NCI-H2227 (cell line): Measurements from ENCODE around the gene TNFRSF4.

Experiments
- DNase-seq: peaks from one replicate; lab custom pipeline; 2025; ENCODE audit not compliant: unreplicated experiment; lab: John Stamatoyannopoulos, UW

The TNFRSF4 gene

DNA sequence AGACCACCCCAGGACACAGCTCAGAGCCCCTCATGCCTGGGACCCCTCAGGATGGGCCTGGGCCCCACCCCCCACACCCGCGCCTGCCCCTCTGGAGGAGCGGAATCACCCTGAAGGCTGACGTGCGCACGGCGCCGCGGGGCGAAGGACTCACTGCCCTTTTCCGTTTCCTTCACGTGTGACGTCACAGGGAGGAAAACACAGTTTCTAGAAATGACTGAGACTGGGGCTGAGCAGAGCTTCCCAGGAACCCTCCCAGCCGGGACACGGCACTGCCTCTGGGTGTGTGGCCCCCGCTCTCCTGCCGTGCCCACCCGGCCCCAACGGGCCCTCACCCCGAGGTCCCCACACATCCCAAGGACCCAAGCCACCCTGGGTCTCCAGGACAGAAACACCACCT lies 5.4 kb upstream of the TNFRSF4 start:
- DNase-seq = no peak

DNA sequence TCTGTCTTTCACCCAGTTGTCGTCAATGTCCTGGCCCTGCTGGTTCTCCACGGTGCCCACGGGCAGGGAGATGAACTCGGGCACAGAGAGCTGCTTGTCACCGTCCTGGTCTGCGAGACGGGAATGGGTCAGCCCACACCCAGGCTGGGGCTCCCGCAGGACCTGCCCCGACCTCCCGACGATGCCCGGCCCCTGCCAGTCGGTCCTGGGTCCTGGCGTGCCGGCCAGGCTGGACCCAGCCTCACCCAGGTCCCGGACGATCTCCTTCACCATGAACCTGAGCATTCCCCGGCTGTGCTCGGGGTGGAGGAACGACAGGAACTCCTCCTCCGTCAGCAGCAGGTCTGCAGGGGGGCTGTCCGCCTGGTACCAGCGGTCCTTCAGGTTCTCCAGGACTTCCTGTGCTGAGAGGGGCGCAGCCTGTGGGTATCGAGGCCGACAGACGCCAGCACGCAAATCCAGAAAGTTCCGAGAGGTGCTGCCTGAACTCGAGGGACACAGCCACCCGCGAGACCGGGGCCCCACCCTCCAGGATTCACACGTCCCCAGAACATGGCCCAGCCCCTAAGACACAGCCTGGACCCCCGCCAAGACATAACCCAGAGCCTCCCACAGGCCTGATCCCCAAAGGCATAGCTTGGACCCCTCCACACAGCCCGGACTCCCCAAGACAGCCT lies 4.7 kb upstream of the TNFRSF4 start:
- DNase-seq = no peak

DNA sequence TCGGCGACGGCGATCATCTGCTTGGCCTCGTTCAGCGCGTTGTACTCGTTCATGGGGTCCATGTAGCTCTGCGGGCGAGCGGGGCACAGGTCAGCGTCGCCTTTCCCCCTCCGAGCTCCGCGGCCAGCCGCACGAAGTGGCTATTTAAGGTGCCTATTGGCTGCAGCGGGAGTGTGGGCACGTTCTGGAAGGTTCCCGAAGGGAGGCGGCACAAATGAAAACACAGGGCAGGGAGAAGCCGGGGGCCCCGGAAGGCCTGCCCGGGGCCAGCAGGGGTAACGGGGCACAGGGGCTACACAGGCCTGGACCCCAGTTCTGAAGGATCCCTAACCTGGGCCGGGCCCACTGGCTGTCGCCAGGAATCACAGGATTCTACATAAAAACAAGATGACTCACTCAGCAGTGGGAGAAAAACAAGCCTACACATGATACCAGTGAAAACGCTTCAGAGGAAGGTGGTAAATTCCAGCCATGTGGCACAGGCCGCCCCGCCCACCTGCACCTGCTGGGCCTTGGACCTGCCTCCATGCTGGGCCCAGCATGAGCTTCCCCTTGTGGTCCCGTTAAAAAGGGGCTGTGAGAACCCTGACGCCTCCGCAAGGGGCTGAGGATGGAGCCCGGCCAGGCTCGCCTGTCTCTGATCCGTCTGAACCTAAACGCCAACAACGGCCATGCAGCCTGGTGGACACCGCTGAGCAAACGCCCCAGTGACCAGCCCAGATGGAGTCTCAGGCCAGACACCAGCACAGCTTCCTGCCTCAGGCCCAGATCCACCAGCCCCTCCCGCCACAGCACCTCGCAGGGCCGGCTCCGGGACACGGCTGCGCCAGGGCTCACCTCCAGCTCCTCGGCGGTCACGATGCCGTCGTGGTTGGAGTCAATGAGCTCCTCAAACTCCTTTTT lies 3.9 kb upstream of the TNFRSF4 start:
- DNase-seq = no peak

DNA sequence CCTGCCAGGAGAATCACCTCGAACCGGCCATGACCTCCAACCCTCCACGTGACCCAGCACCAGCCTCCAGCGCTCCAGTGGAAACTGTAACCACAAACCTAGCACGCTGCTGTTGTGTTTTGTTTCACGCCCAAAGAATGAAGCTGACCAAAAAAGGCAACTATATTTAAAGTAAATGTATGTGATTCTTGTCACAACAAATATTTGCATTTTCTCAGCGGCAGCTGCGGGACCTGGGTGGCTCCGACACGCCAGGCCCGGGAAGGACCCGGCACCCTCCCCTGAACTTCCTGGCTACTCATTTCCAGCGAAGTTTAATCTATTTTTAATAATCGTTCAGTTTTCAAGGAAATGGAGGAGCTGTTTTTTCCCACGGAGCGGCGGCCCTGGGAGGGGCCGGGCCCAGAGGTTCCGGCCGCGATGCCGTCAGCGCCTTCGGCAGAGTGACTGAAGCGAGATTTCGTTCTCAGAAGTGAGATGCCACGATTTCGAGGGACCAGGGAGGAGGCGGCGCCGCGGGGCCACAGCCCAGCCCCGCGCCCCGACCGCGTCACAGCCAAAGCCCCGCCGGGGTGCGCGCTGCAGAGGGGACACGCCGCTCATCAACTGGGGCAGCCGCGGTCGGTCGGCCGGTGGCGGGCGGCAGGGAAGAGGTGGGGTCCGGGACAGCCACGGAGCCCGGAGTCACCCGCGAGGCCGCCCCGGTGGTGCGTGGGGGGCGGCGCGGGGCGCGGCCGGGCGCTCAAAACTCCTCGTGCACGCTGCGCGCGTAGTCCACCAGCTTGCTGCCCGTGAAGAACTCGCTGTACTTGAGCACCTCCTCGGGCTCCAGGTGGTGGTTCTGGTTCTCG lies 3.0 kb upstream of the TNFRSF4 start:
- DNase-seq = no peak

DNA sequence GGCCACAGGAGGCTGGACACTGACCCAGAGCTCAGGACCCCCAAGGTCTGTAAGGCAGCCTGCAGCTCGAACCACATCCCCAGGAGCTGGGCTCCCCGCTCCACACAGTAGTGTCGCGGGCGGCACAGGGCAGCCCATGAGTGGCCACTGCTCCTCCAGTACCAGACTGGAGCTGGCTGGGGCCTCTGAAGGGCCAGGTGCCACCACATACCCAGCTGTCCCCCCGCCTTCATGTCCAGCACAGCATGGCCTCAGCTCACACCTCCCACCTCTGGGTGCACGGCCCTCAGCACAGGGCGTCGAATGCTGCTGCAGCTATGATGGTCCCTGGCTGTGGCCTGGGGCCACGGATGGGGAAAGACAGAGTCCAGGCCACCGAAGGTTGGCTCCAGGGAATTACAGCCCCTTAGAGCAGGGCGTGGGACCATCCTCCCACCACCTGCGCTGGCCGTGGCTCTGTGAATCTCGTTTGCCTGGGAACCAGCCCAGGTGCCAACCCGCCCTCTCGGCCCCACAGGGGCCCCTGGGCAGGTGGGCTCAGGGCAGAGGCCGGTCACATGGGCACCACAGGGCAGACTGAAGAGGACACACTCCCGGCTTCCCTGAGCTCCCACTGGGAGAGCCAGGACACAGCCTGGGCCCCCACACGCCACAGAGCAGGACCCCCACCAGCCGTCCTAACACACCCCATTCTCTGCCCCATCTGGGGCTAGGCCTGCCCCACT lies 2.1 kb upstream of the TNFRSF4 start:
- DNase-seq = no peak

DNA sequence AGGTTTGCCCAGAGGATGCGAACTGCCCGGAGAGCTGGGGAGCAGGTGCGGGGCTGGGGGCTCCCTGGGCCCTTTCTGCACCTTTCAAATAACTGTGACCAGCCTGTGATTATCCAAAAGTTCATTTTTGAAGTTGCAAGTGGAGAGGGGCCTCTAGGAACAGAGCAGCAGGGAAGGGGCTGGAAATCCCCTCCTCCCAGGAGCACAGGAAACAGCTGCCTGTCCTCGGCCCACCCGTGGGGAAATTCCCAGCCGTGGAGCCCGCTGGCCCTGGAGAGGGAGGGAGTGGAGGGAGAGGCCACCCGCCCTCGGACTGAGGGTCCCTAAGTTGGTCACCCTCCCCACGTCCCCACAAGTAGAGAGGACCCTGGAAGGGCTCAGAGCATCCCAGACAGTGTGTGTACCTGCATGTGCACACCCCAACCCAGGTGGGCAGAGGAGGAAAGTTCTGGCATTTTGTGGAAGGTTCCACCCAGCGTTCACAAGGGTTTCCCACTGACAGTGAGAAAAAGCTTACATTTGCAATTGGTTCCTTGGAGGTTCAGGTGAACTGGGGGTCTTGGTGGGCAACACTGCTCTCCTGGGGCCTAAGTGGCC lies 1.2 kb upstream of the TNFRSF4 start:
- no peak for DNase-seq

DNA sequence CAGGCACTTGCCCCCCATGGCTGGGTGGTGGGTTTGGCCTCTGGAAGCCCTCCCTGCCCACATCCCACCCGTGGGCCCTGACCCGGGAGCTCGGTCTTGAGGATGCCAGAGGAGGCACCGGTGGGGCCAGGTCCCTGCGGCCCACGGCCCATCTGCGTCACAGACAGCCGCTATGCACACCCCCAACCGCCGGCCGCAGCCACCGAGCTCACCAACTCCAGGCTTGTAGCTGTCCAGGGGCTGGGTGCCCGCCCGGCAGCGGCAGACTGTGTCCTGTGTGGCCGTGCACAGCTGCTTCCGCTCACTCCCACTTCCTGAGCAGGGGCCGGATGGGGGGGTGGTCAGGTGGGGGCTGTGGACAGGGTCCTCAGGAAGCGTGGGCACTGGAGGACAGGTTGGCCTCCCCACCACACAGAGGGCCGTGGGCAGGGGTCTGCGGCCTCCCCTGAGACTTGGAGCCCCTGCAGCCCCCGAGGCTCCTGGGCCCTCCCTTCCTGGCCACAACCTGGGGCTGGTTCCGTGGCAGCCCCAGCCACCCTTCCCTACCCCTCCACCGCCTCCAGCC lies 1.1 kb downstream of the TNFRSF4 start:
- DNase-seq = no peak

DNA sequence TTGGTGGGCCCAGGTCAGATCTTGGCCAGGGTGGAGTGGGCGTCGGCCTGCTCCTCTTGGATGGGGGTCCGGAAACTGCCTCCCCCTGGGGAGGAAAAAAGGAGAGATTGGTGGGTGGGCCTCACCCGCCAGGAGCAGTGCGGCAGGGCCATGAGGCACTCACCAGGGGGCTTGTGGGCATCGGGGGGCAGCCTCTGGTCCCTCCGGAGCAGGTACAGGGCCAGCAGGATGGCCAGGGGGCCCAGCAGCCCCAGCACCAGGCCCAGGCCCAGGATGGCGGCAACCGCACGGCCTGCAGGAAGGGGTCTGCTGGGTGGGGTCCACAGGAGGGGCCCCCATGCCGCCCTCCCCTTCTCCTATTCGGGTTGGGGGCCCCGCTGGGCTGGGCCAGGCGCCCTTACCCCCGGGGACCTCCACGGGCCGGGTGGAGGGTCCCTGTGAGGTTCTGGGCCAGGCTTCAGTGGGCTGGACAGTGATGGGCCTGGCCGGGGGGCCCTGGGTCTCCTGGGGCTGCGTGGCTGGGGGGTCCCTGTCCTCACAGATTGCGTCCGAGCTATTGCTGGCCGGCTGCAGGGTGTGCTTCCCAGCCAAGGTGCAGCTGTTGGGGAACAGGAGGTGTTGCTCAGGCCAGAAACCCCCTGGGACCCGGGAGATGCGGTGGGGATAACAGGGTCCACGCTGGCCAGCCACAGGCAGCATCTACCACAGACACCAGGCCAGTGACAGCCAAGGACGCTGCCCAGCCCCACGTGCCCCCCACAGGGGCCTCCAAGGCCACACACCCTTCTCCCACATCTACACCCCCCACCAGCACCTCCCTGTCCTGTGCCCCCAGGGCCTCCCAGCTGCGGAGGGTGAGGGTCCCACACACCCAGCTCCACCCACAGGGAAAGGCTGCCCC lies 2.2 kb downstream of the TNFRSF4 start:
- no peak for DNase-seq

DNA sequence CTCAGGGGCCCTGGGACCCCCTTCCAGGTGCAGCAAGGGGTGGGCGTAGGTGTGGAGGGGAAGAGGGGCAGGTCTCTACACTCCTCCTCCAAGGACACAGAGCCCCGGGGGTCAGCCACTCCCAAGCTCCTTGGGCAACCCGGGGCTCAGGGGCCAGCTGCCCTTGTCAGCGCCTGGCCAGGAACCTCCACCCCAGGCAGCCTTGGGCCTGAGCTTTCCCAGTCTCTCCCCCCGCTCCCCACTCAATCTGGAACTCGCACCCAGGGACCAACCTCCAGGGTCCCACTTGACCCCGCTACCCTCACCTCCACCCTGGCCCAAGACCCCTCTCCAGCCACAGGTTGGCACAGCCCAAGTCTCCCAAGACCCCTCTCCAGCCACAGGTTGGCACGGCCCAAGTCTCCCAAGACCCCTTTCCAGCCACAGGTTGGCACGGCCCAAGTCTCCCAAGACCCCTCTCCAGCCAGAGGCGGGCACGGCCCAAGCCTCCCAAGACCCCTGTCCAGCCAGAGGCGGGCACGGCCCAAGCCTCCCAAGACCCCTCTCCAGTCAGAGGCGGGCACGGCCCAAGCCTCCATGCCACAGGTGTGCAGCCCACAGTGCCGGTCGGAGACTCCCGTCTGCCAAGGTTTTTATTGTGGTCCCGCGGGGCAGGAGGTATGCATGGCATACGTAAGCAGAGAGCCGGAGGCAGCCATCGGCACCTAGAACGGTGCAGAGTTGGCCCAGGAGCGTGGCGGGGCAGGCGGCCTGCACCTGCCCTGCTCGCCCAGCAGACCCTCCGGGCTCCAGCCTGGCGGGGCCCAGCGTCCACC lies 3.0 kb downstream of the TNFRSF4 start:
- DNase-seq = no peak

DNA sequence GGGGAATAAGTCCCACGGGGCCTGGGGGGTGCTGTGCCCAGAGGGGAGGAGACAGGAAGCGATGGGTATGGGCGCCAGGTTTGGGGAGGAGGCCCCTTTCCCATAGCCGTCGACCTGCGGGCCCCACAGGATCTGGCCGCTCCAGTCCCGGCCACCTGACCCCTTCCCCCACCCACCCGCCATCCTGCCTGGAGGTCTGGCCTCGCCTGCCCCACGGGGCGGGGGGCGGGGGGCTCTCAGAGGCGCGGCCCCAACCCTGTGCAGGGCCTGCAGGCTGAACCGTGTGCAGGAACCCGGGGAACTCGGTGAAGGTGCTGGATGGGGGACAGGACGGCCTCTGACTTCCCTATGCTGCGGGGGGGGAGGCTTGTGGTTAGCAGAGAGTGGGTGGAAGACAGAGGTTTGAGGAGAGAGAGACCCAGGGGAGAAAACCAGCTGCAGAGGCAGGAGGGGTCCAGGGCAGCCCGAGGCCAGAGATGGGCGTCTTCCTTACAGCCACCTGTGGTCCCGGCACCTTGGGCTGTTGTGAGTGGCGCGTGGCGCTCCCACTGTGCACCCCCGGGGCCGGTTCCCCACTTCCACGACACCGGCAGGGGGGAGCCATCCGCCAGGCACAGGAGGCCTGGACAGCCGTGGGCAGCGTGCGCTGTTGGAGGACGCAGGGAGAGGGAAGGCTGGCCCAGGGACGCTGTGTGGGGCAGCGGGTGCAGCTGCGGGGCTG lies 5.1 kb downstream of the TNFRSF4 start:
- no peak for DNase-seq

DNA sequence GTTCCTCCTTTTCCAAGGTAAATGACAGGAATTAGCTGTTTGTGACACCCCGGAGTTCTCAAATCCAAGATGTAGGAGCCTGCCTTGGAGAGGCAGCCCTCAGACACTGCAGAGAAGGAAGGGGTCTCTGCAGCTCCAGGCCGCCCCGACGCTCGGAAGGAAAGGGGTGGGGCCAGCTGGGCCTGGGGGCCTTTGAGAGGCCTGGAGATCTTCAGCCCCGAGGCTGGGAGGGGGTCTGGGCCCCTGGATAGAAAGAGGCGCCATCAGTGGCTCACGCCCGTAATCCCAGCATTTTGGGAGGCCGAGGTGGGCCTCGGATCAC lies 6.4 kb downstream of the TNFRSF4 start:
- DNase-seq = no peak

DNA sequence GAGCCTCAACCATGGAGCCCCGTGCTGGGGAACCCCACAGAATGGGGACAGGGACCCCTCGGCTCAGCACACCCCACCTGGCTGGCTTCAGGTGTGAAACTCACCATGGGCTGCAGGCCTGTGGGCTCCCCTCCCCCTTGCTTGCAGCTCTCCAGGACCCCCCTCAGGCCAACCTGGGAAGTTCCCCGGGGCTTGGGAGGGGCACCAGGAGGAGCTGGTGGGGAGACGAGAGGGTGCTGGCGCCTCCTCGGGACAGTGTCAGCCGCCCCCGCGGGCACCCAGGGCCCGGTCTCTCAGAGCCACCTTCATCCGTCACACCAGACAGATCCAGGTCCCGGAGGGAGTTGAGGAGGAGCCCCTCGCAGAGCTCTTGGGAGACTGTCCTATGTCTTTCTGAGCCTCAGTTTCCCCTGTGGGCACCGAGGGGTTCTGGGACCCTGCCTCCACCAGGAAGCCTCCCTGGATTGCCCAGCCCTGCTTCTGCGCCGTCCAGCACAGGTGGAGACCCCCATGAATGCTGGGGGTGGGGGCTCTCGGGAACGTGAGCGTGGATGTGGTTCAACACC lies 6.9 kb downstream of the TNFRSF4 start:
- DNase-seq = no peak

DNA sequence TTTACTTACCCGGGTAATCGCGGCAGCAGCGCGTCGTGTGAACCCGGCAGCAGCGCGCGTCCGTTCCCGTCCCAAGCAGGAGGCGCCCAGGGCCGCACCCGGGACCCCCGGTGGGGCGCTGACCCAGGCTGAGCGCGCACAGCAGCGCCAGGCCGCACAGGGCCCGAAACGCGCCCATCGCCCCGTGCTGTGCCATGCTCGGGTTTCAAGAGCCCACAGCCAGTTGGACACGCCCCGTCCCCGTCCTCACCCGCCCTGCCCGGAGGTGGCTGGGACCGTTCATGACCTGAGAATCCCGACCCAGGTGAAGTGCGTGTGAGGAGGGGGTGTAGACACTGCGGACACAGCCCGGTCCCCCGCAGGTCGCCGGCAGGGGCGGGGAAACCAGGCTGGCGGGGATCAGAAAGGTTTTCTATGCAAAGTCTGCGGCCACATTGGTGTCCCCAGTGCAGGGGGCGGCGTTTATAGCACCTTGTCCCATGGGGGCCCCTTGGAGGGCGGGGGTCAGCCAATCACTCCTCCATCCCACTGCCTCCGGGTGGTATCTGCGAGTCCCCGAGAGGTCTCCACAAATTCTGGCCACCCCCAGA lies 7.5 kb downstream of the TNFRSF4 start, which contains the start of gene TNFRSF18:
Gene TNFRSF18, minus strand, starts transcription at position 217 of the 590 bp plus-strand sequence. Its CDS starts 21 bp downstream, at position 196.
- DNase-seq = no peak

DNA sequence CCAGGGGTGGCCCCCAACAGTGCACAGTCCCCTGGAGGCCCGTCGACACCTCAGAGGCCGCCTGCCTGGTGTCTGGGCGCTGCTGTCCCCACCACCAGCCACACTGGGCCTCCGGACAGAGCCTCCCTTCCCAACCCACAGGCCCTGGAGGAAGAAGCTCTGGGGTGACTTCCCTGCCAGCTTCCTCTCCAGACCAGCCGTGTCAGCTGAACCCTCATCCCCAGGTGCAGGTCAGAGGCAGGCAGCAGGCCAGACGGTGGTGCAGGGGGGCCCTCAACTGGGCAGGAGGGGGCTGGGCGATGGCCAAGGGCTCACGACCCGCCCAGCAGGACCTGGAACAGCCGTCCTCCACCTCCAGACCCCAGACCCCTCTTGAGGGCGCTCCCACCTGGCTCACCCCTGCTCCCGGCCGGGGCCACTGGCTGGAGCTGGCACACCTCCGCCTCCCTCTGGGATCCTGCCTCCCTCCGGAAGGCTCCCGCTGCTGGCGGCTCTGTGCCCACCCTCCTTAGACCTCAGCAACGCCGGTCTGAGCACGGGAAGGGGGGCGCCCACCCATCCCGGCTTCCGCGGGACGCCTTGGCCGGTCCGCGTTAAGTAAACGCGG lies 8.1 kb downstream of the TNFRSF4 start:
- DNase-seq = no peak

DNA sequence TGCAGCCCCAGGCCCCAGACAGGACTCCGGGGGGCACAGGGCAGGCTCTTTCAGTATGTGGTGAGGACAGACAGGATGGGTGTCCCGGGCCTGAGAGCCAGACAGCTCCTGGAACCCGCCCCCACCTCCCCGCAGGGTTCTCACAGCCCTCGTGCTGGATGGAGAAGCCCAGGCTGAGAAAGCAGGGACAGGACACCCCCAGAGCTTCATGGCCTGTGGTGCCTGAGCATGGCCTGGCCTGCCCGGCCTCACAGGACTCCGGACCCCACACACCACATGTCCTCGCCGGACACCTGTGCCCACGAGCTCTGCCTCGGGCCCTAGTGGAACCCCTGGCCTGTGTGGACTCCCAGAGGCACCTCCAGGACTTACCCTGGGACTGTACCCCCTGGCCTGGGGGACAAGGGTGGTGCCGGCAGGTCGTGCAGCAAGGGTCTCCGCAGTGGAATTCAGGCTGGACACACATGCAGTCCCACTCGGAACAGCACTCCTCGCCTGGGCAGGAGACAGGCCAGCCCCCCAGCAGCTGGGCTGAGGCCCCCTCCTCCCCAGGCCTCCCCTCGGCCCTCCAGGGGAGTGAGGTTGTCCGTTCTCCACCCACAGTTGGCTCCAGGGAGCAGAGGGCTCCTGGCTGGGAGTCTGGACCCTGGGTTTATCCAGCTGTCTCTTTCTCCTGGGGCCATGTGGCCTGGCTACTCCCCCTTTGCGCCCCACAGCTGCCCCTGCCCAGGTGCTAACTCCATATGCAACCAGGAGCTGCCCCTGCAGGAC lies 8.8 kb downstream of the TNFRSF4 start:
- DNase-seq = no peak

DNA sequence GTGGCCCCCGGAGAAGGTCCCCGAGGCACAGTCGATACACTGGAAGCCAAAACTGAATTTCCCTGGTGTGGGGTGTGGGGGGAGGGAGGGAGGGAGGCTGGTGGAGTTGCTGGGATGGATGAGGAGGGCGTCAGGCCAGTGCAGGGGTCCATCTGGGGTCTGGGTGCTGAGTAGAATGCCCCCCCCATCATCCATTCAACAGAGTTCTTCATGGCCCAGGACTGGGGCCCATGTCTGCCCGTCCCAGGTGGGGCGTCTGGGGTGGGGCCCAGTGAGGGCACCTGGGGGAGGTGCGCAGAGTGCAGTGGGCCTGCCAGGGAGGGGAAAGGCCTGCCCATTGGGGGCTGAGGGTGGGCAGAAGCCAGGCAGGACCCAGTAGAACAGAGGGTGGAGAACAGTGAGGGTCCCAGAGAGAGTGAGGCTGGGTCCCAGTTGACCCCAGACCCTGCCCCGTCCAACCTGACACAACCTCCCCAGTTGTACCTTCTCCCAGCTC lies 9.5 kb downstream of the TNFRSF4 start:
- no peak for DNase-seq
